DOHH2 (cell line): ENCODE measurements around the gene NPPA.

Source experiments
- H3F3A ChIP-seq: fragments of 200-600 bp; sonication (generic), shearing (Covaris generic); 2 replicates; pipeline ENCODE4 v1.6.0; 2016; ENCODE audit warnings: antibody characterized with exemption, mild to moderate bottlenecking; ENCODE audit not compliant: control insufficient read depth, insufficient read depth
- H3K27ac ChIP-seq: fragments of 200-600 bp; sonication (generic); 2 replicates; pipeline ENCODE4 v1.5.1; 2014; ENCODE audit warnings: low read depth, mild to moderate bottlenecking, low read length, moderate library complexity
- H3K27me3 ChIP-seq: fragments of 200-600 bp; sonication (generic); 2 replicates; pipeline ENCODE4 v1.6.1; 2014; ENCODE audit warnings: mild to moderate bottlenecking, low read length, mixed read lengths; ENCODE audit not compliant: control insufficient read depth
- H3K36me3 ChIP-seq: fragments of 200-600 bp; sonication (generic); 2 replicates; pipeline ENCODE4 v1.6.1; 2014; ENCODE audit warnings: mild to moderate bottlenecking, low read length, moderate library complexity, mixed read lengths; ENCODE audit not compliant: control insufficient read depth
- H3K4me1 ChIP-seq: fragments of 200-600 bp; sonication (generic); 2 replicates; pipeline ENCODE4 v1.6.1; 2014; ENCODE audit warnings: mild to moderate bottlenecking, low read length, mixed read lengths; ENCODE audit not compliant: control insufficient read depth
- H3K4me2 ChIP-seq: fragments of 200-600 bp; sonication (generic); 2 replicates; pipeline ENCODE4 v1.6.0; 2014; ENCODE audit warnings: mild to moderate bottlenecking, low read length, moderate library complexity
- H3K4me3 ChIP-seq: fragments of 200-600 bp; sonication (generic); 2 replicates; pipeline ENCODE4 v1.5.1; 2014; ENCODE audit warnings: mild to moderate bottlenecking, low read length, mixed read lengths
- H3K79me2 ChIP-seq: fragments of 200-600 bp; sonication (generic); 2 replicates; pipeline ENCODE4 v1.6.1; 2014; ENCODE audit warnings: mild to moderate bottlenecking, low read length, mixed read lengths; ENCODE audit not compliant: control insufficient read depth
- H3K9me2 ChIP-seq: fragments of 200-600 bp; sonication (generic); replicated peaks from 2 replicates; pipeline ENCODE4 v1.6.1; 2014; ENCODE audit warnings: mild to moderate bottlenecking, low read length, mixed read lengths; ENCODE audit not compliant: control insufficient read depth
- H3K9me3 ChIP-seq: fragments of 200-600 bp; sonication (generic); 2 replicates; pipeline ENCODE4 v1.6.1; 2014; ENCODE audit warnings: antibody characterized with exemption, low read length, mixed read lengths; ENCODE audit not compliant: control insufficient read depth, insufficient read depth
- H4K20me1 ChIP-seq: fragments of 200-600 bp; sonication (generic); 2 replicates; pipeline ENCODE4 v1.6.0; 2014; ENCODE audit warnings: low read depth, mild to moderate bottlenecking, antibody characterized with exemption, low read length, moderate library complexity; ENCODE audit not compliant: control insufficient read depth, insufficient read depth
- EZH2phosphoT487 ChIP-seq: fragments of 200-600 bp; sonication (generic); IDR thresholded peaks from 2 replicates; pipeline ENCODE4 v1.6.1; 2017; ENCODE audit warnings: borderline replicate concordance, mild to moderate bottlenecking, antibody characterized with exemption, low read length, moderate library complexity, mixed read lengths
- TF ChIP-seq, protein P1 (sequence below): fragments of 200-600 bp; sonication (generic); IDR thresholded peaks from one replicate; pipeline ENCODE4 v1.5.1; 2014; ENCODE audit warnings: antibody characterized with exemption, mild to moderate bottlenecking, low read depth, low read length; ENCODE audit not compliant: poor library complexity, severe bottlenecking

NPPA gene

DNA sequence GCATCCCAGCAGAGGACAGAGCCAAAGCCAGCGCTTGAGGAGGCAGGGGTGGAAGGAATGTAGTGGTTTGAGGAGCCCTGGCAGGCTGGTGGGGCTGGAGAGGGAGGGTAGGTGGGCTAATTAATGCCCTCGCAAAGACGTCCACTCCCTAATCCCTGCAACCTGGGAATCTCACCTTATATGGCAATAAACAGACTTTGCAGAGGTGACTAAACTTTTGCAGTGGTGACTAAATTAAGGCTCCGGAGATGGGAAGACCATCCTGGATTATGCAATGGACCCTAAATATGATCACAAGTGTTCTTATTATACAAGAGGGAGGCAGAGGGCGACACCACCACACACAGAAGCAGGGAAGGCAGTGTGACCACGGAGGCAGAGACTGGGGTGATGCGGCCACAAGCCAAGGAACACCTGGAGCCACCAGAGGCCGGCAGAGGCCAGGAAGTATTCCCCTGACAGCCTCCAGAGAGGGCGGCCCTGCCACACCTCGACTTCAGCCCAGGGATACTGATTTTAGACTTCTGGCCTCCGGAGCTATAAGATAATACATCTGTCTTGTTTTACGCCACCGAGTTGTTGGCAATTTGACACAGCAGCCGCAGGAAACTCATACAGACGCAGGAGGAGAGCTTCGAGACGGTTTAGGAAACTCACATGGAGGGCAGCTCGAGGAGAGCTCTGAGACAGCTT lies 34.3 kb upstream of the NPPA start:
- TF ChIP-seq EZH2phosphoT487 = no peak
- TF ChIP-seq, protein P1, sequence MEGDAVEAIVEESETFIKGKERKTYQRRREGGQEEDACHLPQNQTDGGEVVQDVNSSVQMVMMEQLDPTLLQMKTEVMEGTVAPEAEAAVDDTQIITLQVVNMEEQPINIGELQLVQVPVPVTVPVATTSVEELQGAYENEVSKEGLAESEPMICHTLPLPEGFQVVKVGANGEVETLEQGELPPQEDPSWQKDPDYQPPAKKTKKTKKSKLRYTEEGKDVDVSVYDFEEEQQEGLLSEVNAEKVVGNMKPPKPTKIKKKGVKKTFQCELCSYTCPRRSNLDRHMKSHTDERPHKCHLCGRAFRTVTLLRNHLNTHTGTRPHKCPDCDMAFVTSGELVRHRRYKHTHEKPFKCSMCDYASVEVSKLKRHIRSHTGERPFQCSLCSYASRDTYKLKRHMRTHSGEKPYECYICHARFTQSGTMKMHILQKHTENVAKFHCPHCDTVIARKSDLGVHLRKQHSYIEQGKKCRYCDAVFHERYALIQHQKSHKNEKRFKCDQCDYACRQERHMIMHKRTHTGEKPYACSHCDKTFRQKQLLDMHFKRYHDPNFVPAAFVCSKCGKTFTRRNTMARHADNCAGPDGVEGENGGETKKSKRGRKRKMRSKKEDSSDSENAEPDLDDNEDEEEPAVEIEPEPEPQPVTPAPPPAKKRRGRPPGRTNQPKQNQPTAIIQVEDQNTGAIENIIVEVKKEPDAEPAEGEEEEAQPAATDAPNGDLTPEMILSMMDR = no peak
- Histone ChIP-seq H3K4me3 (no peak overlapping the region), H3K9me2 (no peaks in the 10 kb centered on the region), H3K4me1 (peaks cover 5% of the 10 kb centered on the region; the same call in 1 of the 2 replicates), H3K36me3 (no peaks in the 10 kb centered on the region), H4K20me1 (no peaks in the 10 kb centered on the region), H3K27me3 (peaks cover 32% of the 10 kb centered on the region), H3F3A (no peaks in the 10 kb centered on the region), H3K79me2 (no peaks in the 10 kb centered on the region), H3K27ac (no peak overlapping the region), H3K4me2 (no peak overlapping the region), H3K9me3 (no peaks in the 10 kb centered on the region)

DNA sequence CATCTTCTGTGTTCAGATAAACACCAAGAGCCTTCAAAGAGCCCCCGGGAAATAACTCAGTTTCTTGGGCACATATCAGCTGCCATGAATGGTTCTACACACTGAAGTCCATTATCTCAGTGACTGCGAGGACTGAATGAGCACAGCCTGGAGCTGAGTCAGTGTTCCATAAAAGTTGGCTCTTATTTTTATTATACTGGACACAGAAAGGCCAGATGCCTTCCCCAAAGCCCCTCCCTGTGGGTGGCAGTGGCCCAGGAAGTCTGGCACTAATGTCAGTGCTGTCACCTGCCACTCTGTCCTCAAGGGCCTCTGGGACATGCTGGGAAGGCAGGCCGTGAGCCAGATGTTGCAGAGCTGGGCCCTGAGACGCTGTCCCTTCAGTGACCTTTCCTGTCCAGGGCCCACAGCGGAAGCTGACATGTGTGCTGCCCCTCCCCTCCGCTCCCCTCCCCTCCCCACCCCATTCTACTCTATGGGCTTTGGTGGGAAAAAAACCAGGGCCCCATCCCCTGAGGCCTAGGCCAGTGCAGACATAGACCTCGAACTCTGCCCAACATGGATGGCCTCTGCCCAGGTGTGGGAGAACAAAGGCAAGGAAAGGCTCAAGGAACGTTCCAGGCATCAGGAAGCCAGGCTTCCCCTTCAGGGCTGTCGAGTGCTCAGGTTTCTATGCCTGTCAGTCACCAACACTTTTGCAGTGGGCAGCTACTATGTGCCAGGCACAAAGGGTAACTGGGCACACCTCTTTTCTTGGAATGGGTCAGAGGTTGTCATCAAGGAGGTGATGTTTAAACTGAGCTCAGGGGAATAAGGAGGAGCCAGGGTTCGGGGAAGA lies 33.5 kb upstream of the NPPA start:
- TF ChIP-seq EZH2phosphoT487 = no peak
- TF ChIP-seq, protein P1 = no peak
- Histone ChIP-seq H3K27ac (no peak overlapping the region), H3K79me2 (no peaks in the 10 kb centered on the region), H3K9me3 (no peaks in the 10 kb centered on the region), H3K36me3 (no peaks in the 10 kb centered on the region), H3K4me1 (peaks cover 5% of the 10 kb centered on the region; the same call in 1 of the 2 replicates), H3K27me3 (peaks cover 36% of the 10 kb centered on the region), H3F3A (no peaks in the 10 kb centered on the region), H3K4me2 (no peak overlapping the region), H3K9me2 (no peaks in the 10 kb centered on the region), H3K4me3 (no peak overlapping the region), H4K20me1 (no peaks in the 10 kb centered on the region)

DNA sequence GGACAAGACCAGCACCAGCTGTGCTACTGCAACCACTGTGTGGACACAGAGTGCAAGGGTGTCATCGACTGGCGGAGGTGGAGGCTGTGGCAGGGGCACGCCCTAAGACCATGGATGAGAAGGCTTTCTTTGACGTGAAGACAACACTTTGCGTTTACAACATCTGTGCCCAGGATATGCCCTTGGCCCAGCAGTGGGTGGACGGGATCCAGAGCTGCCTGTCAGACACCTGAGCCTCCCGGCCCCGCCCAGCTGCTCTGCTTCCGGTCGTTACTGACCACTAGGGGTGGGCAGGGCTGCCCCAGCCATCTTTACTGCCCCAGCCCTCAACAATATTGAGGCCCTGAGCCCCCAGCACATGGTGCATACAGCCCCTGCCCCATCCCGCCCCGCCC lies 32.6 kb upstream of the NPPA start:
- Histone ChIP-seq H4K20me1 (no peaks in the 10 kb centered on the region), H3K79me2 (no peaks in the 10 kb centered on the region), H3K4me2 (no peak overlapping the region), H3K27ac (no peak overlapping the region), H3K4me1 (peaks cover 5% of the 10 kb centered on the region; the same call in 1 of the 2 replicates), H3K4me3 (no peak overlapping the region), H3K9me3 (no peaks in the 10 kb centered on the region), H3F3A (no peaks in the 10 kb centered on the region), H3K9me2 (no peaks in the 10 kb centered on the region), H3K27me3 (peaks cover 34% of the 10 kb centered on the region), H3K36me3 (no peaks in the 10 kb centered on the region)
- TF ChIP-seq EZH2phosphoT487 = no peak
- TF ChIP-seq, protein P1 = no peak
